ENCODE data around the gene ATP2A3.

ATP2A3 gene

GRCh38 chr17:3903051-3903825 lies 61.0 kb downstream of the ATP2A3 start:
- H3K4me3 ChIP-seq (ENCODE audit: low read length), result no peak overlapping the region
- TF ChIP-seq CTCF (conservative IDR thresholded peaks at IDR 0.05; ENCODE audit: low read length), result no peak
- DNase-seq (ENCODE audit: low read depth), result no peak

- no peak overlapping the region for H3K4me3 ChIP-seq (ENCODE audit: low read length)
- TF ChIP-seq CTCF (conservative IDR thresholded peaks at IDR 0.05; ENCODE audit: low read length), result no peak
- DNase-seq (ENCODE audit: low read depth), result no peak
Observed at GRCh38 chr17:3900646-3901045, 63.6 kb downstream of the ATP2A3 start.

GRCh38 chr17:3897731-3898130 lies 66.5 kb downstream of the ATP2A3 start:
- no peak overlapping the region for H3K4me3 ChIP-seq (ENCODE audit: low read length)
- no peak for DNase-seq (ENCODE audit: low read depth)

GRCh38 chr17:3896968-3897235 lies 67.3 kb downstream of the ATP2A3 start:
- no peak for DNase-seq (ENCODE audit: low read depth)
- no peak overlapping the region for H3K4me3 ChIP-seq (ENCODE audit: low read length)
- TF ChIP-seq CTCF (conservative IDR thresholded peaks at IDR 0.05; ENCODE audit: low read length), result no peak

More at GRCh38 chr17:3897731-3898130, 66.5 kb downstream of the ATP2A3 start:
- no peak for TF ChIP-seq CTCF (conservative IDR thresholded peaks at IDR 0.05; ENCODE audit: low read length)

- no peak for TF ChIP-seq CTCF (conservative IDR thresholded peaks at IDR 0.05; ENCODE audit: low read length)
- no peak overlapping the region for H3K4me3 ChIP-seq (ENCODE audit: low read length)
- DNase-seq (ENCODE audit: low read depth), result no peak
Observed at GRCh38 chr17:3896108-3896967, 67.9 kb downstream of the ATP2A3 start.

GRCh38 chr17:3895354-3895753 lies 68.9 kb downstream of the ATP2A3 start:
- no peak overlapping the region for H3K4me3 ChIP-seq (ENCODE audit: low read length)
- no peak for DNase-seq (ENCODE audit: low read depth)
- no peak for TF ChIP-seq CTCF (conservative IDR thresholded peaks at IDR 0.05; ENCODE audit: low read length)

GRCh38 chr17:3894911-3895343 lies 69.3 kb downstream of the ATP2A3 start:
- no peak for TF ChIP-seq CTCF (conservative IDR thresholded peaks at IDR 0.05; ENCODE audit: low read length)
- peak; percentile 31 for DNase-seq (ENCODE audit: low read depth)
- no peak overlapping the region for H3K4me3 ChIP-seq (ENCODE audit: low read length)
